CD4-positive, alpha-beta T cell (primary cell): ENCODE results near the gene THAP7. TPM values are rescaled to one million over a fixed set of nuclear protein-coding genes. Genes with fewer than 3 reads are reported as not detected.
"Not testable (repeated sequence)": the region's sequence is repeated elsewhere in the genome, so short reads cannot be mapped to it uniquely, and the experiment has no call there.

Source experiments
- ATAC-seq: fragments of 200-7000 bp; cut with Tn5 transposase; one replicate; pipeline ENCODE4 v1.10.0; 2022; ENCODE audit warnings: mild to moderate bottlenecking; ENCODE audit not compliant: poor library complexity
- CTCF ChIA-PET: fragments of 350-600 bp; sonication (Branson Sonifier 250); formaldehyde crosslinking; loops from one replicate; lab custom pipeline; 2021; ENCODE audit warnings: antibody characterized with exemption, inconsistent platforms; lab: Charles Lee
- POLR2A ChIA-PET: fragments of 350-600 bp; sonication (Branson Sonifier 250); formaldehyde crosslinking; loops from one replicate; lab custom pipeline; 2021; ENCODE audit warnings: antibody characterized with exemption, inconsistent platforms; lab: Charles Lee
- DNase-seq, 14 experiments: peaks; one replicate each; pipeline ENCODE4 v3.0.0-alpha.2; 2013 to 2020; ENCODE audit warnings: mixed read lengths in 2 of 14
- H3K27ac ChIP-seq, 2 donors: one replicate each; pipeline versions ENCODE4 v1.5.1 to v1.7.0; 2013; ENCODE audit warnings: low read length in 2 of 2, low read depth in 1 of 2, mild to moderate bottlenecking in 1 of 2
- H3K27me3 ChIP-seq, 2 experiments: 1 replicate in 1 of 2; 2 replicates in 1 of 2; pipeline versions ENCODE4 v1.6.1 to v1.7.0; 2013; ENCODE audit warnings: low read length in 2 of 2, control low read depth in 1 of 2, mild to moderate bottlenecking in 1 of 2, moderate library complexity in 1 of 2; ENCODE audit not compliant: insufficient read depth in 2 of 2, control insufficient read depth in 1 of 2
- H3K36me3 ChIP-seq: one replicate; pipeline ENCODE4 v1.6.1; 2013; ENCODE audit warnings: low read length, control low read depth; ENCODE audit not compliant: insufficient read depth
- H3K4me1 ChIP-seq: one replicate; pipeline ENCODE4 v1.6.1; 2013; ENCODE audit warnings: low read length, control low read depth; ENCODE audit not compliant: insufficient read depth
- H3K4me3 ChIP-seq: one replicate; pipeline ENCODE4 v1.5.1; 2013; ENCODE audit warnings: mild to moderate bottlenecking, low read length, moderate library complexity
- H3K9me3 ChIP-seq, 2 experiments: 1 replicate in 1 of 2; 2 replicates in 1 of 2; pipeline versions ENCODE4 v1.6.1 to v1.7.0; 2013; ENCODE audit warnings: low read length in 2 of 2, mild to moderate bottlenecking in 2 of 2, control low read depth in 1 of 2, moderate library complexity in 1 of 2; ENCODE audit not compliant: control insufficient read depth in 1 of 2, insufficient read depth in 1 of 2
- H3K27ac Mint-ChIP-seq: one replicate; pipeline ENCODE4 v1.8.0; 2020; ENCODE audit warnings: mixed read lengths
- H3K27me3 Mint-ChIP-seq: one replicate; pipeline ENCODE4 v1.8.0; 2021; ENCODE audit warnings: mixed read lengths
- H3K36me3 Mint-ChIP-seq: one replicate; pipeline ENCODE4 v1.8.0; 2021; ENCODE audit warnings: low read depth, mixed read lengths
- H3K4me1 Mint-ChIP-seq: one replicate; pipeline ENCODE4 v1.8.0; 2021; ENCODE audit warnings: low read depth, mixed read lengths
- H3K4me3 Mint-ChIP-seq: one replicate; pipeline ENCODE4 v1.8.0; 2020; ENCODE audit warnings: mild to moderate bottlenecking, mixed read lengths
- H3K9me3 Mint-ChIP-seq: one replicate; pipeline ENCODE4 v1.8.0; 2020; ENCODE audit warnings: mixed read lengths
- intact Hi-C, 2 experiments: fragments of 100-400 bp; cut with DNase I in 1 of 2; cut with micrococcal nuclease in 1 of 2; formaldehyde crosslinking; loops; one replicate each; pipeline versions ENCODE4 v1.15.1 to v1.9.0; 2023 to 2025; cut with DNase I, micrococcal nuclease
- total RNA-seq, 174 experiments: library from RNA in 2 of 174; stranded (reverse) in 2 of 174; gene quantifications; one replicate each; pipeline ENCODE4 v1.2.3 and lab custom pipeline; 2021 to 2026
- TF ChIP-seq, protein P1 (sequence below): fragments of 200-600 bp; IDR thresholded peaks from one replicate; pipeline ENCODE4 v1.8.0; 2022; ENCODE audit warnings: antibody characterized with exemption, mild to moderate bottlenecking

THAP7 gene
- total RNA-seq, 2 experiments from 2014 or later, result 82.7 to 84.0 TPM

DNA sequence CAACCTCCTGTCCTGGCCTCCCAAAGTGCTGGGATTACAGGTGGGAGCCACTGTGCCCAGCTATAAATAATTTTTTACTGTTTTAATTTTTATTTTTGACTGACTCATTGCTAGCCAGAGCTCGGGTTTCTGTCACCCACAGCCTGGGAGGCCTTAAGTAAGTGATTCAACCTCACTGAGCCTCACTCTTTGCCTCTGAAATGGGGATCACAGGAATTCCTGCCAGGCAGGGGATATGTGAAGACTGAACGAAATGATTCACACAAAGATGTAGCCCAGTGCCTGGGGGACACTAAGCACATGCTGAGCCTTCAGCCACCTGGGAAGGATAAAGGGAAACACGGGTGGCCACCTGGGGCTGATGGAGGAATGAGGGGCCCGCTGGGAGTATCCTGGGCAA, 40.0 kb upstream of the THAP7 start:
- Mint-ChIP-seq H3K4me1 (peaks cover 21% of the 10 kb centered on the region), H3K4me3 (no peak overlapping the region), H3K36me3 (no peaks in the 10 kb centered on the region), H3K27me3 (peaks cover 40% of the 10 kb centered on the region), H3K9me3 (no peaks in the 10 kb centered on the region), H3K27ac (no peak overlapping the region)
- peaks cover 30% of the 10 kb centered on the region for H3K4me1 ChIP-seq
- no peak overlapping the region for H3K4me3 ChIP-seq
- no peak overlapping the region for H3K27ac ChIP-seq
- peaks cover 6 to 12% of the 10 kb centered on the region in 2 experiments for H3K27me3 ChIP-seq
- ATAC-seq (no peak), DNase-seq (no peak)
- H3K9me3 ChIP-seq, result no peaks in the 10 kb centered on the region
- ChIA-PET POLR2A (no interaction called here), CTCF (no interaction called here)
- intact Hi-C loops, result loop anchor here in 1 of 2 experiments (5.0 kb wide), 1 partner anchor 50 kb away; no protein-coding TSS in a partner anchor
- H3K36me3 ChIP-seq, result no peaks in the 10 kb centered on the region
- TF ChIP-seq, protein P1, sequence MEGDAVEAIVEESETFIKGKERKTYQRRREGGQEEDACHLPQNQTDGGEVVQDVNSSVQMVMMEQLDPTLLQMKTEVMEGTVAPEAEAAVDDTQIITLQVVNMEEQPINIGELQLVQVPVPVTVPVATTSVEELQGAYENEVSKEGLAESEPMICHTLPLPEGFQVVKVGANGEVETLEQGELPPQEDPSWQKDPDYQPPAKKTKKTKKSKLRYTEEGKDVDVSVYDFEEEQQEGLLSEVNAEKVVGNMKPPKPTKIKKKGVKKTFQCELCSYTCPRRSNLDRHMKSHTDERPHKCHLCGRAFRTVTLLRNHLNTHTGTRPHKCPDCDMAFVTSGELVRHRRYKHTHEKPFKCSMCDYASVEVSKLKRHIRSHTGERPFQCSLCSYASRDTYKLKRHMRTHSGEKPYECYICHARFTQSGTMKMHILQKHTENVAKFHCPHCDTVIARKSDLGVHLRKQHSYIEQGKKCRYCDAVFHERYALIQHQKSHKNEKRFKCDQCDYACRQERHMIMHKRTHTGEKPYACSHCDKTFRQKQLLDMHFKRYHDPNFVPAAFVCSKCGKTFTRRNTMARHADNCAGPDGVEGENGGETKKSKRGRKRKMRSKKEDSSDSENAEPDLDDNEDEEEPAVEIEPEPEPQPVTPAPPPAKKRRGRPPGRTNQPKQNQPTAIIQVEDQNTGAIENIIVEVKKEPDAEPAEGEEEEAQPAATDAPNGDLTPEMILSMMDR, result no peak

DNA sequence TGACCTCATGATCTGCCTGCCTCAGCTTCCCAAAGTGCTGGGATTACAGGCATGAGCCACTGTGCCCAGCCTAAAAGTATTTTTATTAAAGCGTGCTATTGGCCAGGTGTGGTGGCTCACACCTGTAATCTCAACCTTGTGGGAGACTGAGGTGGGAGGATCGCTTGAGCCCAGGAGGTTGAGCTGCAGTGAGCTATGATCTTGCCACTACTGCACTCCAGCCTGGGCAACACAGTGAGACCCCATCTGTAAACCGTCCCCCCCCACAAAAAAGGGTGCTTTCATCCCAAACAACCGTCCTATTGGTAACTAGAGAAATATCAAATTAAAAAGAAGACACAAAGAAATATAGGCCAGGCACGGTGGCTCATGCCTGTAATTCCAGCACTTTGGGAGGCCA, 37.2 kb upstream of the THAP7 start:
- peaks cover 3 to 12% of the 10 kb centered on the region in 2 experiments for H3K27me3 ChIP-seq
- peaks cover 31% of the 10 kb centered on the region for H3K27me3 Mint-ChIP-seq
- DNase-seq, H3K36me3 ChIP-seq, H3K9me3 ChIP-seq, CTCF ChIA-PET, H3K9me3 Mint-ChIP-seq, intact Hi-C loops, H3K4me1 Mint-ChIP-seq, ATAC-seq, H3K4me3 Mint-ChIP-seq, H3K27ac ChIP-seq, H3K27ac Mint-ChIP-seq, POLR2A ChIA-PET, H3K4me3 ChIP-seq, H3K36me3 Mint-ChIP-seq: not testable (repeated sequence)
- H3K4me1 ChIP-seq, result peaks cover 12% of the 10 kb centered on the region

DNA sequence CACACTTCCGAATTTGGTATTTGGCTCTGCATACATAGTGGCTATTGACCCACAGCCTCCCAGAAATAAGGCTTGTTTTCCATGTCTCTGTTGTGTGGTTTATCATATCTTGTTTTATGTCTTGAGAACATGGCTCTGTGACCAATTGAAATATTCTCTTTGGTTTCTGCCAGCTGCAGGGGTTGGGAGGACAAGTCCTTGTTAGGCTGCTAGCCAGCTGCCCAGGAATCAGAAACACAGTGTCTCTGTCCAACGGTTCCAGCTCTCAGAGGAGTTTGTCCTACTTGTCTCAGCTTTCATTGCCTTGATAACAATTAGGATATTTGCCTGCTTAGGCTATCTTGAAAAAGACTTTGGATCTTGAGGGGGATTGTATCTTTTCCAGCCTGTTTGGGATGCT, 36.5 kb upstream of the THAP7 start:
- peaks cover 3% of the 10 kb centered on the region for H3K4me1 Mint-ChIP-seq
- Histone ChIP-seq H3K9me3 (no peaks in the 10 kb centered on the region), H3K27ac (no peak overlapping the region), H3K4me1 (peaks cover 4% of the 10 kb centered on the region), H3K27me3 (peaks cover 5 to 10% of the 10 kb centered on the region in 2 experiments), H3K36me3 (no peaks in the 10 kb centered on the region), H3K4me3 (no peak overlapping the region)
- ChIA-PET CTCF (no interaction called here), POLR2A (no interaction called here)
- intact Hi-C loops, result no loop called here
- H3K36me3 Mint-ChIP-seq, result no peaks in the 10 kb centered on the region
- no peak overlapping the region for H3K4me3 Mint-ChIP-seq
- DNase-seq (no peak), ATAC-seq (no peak)
- TF ChIP-seq, protein P1, result no peak
- peaks cover 28% of the 10 kb centered on the region for H3K27me3 Mint-ChIP-seq
- no peak overlapping the region for H3K27ac Mint-ChIP-seq
- H3K9me3 Mint-ChIP-seq, result no peaks in the 10 kb centered on the region

DNA sequence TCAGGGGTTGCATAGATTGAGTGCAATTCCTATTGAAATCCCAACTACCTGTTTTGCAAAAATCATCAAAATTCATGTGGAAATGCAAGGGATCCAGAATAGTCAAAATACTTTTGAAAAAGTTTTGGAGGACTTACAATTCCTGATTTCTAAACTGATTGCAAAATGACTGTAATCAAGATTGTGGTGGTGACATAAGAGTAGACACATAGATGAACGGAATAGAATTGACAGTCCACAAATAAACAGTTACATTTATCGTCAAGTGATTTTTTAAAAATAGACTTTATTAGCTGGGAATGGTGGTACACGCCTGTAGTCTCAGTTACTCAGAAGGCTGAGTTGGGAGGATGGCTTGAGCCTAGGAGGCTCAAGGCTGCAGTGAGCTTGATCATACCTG, 33.1 kb upstream of the THAP7 start:
- Histone ChIP-seq H3K4me3 (no peak overlapping the region), H3K9me3 (peaks cover 0 to 10% of the 10 kb centered on the region in 2 experiments), H3K27me3 (peaks cover 28 to 29% of the 10 kb centered on the region in 2 experiments), H3K4me1 (peaks cover 9% of the 10 kb centered on the region), H3K27ac (no peak overlapping the region), H3K36me3 (no peaks in the 10 kb centered on the region)
- TF ChIP-seq, protein P1, result no peak
- ATAC-seq, result no peak
- Mint-ChIP-seq H3K9me3 (no peaks in the 10 kb centered on the region), H3K4me1 (no peaks in the 10 kb centered on the region), H3K27me3 (peaks cover 28% of the 10 kb centered on the region), H3K4me3 (no peak overlapping the region), H3K36me3 (no peaks in the 10 kb centered on the region), H3K27ac (no peak overlapping the region)
- CTCF ChIA-PET, result no interaction called here
- intact Hi-C loops, result no loop called here
- DNase-seq, result no peak
- POLR2A ChIA-PET, result no interaction called here
